Activated CD4-positive, alpha-beta memory T cell treated with anti-CD3 and anti-CD28 coated beads for 36 hours (primary cell): ENCODE data around the gene BCAP31. TPM values are rescaled to one million over a fixed set of nuclear protein-coding genes. Genes with fewer than 3 reads are reported as not detected.
"Not testable (repeated sequence)": the region's sequence is repeated elsewhere in the genome, so short reads cannot be mapped to it uniquely, and the experiment has no call there.

Source experiments
- CTCF ChIA-PET: fragments of 350-600 bp; sonication (Branson Sonifier 250); formaldehyde crosslinking; loops from one replicate; lab custom pipeline; 2021; ENCODE audit warnings: antibody characterized with exemption, inconsistent platforms; lab: Charles Lee
- POLR2A ChIA-PET: fragments of 350-600 bp; sonication (Branson Sonifier 250); formaldehyde crosslinking; loops from one replicate; lab custom pipeline; 2021; ENCODE audit warnings: antibody characterized with exemption; lab: Charles Lee
- DNase-seq: peaks from one replicate; pipeline ENCODE4 v3.0.0-alpha.2; 2020
- H3K27ac Mint-ChIP-seq: one replicate; pipeline ENCODE4 v1.8.0; 2021; ENCODE audit warnings: mixed read lengths
- H3K27me3 Mint-ChIP-seq: one replicate; pipeline ENCODE4 v1.8.0; 2021; ENCODE audit warnings: mixed read lengths
- H3K36me3 Mint-ChIP-seq: one replicate; pipeline ENCODE4 v1.8.0; 2021; ENCODE audit warnings: mixed read lengths
- H3K4me1 Mint-ChIP-seq: one replicate; pipeline ENCODE4 v1.8.0; 2021; ENCODE audit warnings: low read depth, mixed read lengths
- H3K4me3 Mint-ChIP-seq: one replicate; pipeline ENCODE4 v1.8.0; 2021; ENCODE audit warnings: mild to moderate bottlenecking, mixed read lengths
- H3K9me3 Mint-ChIP-seq: one replicate; pipeline ENCODE4 v1.8.0; 2021; ENCODE audit warnings: mixed read lengths
- intact Hi-C: fragments of 100-400 bp; cut with micrococcal nuclease; formaldehyde crosslinking; loops from one replicate; pipeline ENCODE4 v1.15.1; 2023
- total RNA-seq, 2 experiments: library from RNA; stranded (reverse); gene quantifications; one replicate each; pipeline ENCODE4 v1.2.3, GENCODE V29; 2021

BCAP31 gene
- total RNA-seq, 2 experiments from 2014 or later, result 119 to 121 TPM

DNA sequence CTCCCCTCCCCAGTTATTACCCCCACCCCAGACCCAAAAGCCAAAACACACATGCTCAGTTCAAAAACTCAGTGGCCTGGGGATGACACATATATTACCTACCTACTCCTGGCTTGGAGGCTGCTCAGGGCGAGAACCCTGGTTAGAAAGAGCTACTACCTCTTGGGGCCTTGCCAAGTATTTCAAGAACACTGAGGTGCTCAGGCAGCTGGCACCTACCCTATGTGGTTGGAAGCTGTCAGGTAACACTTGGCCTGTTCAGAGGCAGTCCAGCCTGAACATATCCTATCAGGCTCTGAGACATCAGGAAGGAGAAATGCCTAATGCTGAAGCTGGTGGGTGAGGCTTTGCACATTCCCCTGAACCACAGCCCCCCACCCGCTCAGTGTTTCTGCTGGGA lies 4.9 kb downstream of the BCAP31 start:
- intact Hi-C loops, result no loop called here
- Mint-ChIP-seq H3K27me3 (no peaks in the 10 kb centered on the region), H3K4me3 (no peak overlapping the region), H3K36me3 (peaks cover 33% of the 10 kb centered on the region), H3K9me3 (no peaks in the 10 kb centered on the region), H3K27ac (no peak overlapping the region), H3K4me1 (peaks cover 16% of the 10 kb centered on the region)
- DNase-seq, result no peak
- ChIA-PET POLR2A (no interaction called here), CTCF (no interaction called here)

DNA sequence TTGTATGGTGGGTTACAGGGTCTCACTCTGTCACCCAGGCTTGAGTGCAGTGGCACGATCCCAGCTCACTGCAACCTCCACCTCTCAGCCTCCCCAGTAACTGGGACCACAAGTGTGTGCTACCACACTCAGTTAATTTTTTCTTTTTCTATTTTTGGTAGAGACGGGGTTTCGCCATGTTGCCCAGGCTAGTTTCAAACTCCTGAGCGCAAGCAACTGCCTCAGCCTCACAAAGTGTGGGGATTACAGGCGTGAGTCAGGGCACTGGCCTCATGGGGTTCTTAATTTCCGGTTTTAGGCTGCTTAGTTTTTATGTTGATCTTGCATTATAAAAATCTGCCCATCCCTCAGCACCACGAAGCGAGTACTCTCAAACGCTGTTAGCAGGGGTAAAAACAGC lies 6.7 kb downstream of the BCAP31 start:
- intact Hi-C loops, result no loop called here
- DNase-seq, result no peak
- ChIA-PET POLR2A (no interaction called here), CTCF (no interaction called here)
- peaks cover 34% of the 10 kb centered on the region for H3K36me3 Mint-ChIP-seq
- H3K4me1 Mint-ChIP-seq, result peaks cover 14% of the 10 kb centered on the region
- no peak overlapping the region for H3K4me3 Mint-ChIP-seq
- no peaks in the 10 kb centered on the region for H3K27me3 Mint-ChIP-seq
- no peak overlapping the region for H3K27ac Mint-ChIP-seq
- H3K9me3 Mint-ChIP-seq, result no peaks in the 10 kb centered on the region

- H3K36me3 Mint-ChIP-seq, result peaks cover 24% of the 10 kb centered on the region
- peaks cover 2% of the 10 kb centered on the region for H3K4me1 Mint-ChIP-seq
Measured at GRCh38 chrX:153714256-153714655, 9.9 kb downstream of the BCAP31 start.

GRCh38 chrX:153709726-153710674 lies 14.2 kb downstream of the BCAP31 start:
- no peak for DNase-seq
- intact Hi-C loops, result no loop called here
- ChIA-PET POLR2A (no interaction called here), CTCF (interaction anchor here (2.4 kb wide), 1 partner anchor 42 kb away, joined by 10 read pairs; no protein-coding TSS in a partner anchor)
- Mint-ChIP-seq H3K36me3 (peaks cover 12% of the 10 kb centered on the region), H3K4me3 (no peak overlapping the region), H3K27ac (no peak overlapping the region), H3K9me3 (no peaks in the 10 kb centered on the region), H3K27me3 (no peaks in the 10 kb centered on the region), H3K4me1 (peaks cover 7% of the 10 kb centered on the region)

More at GRCh38 chrX:153714256-153714655, 9.9 kb downstream of the BCAP31 start:
- Mint-ChIP-seq H3K4me3 (no peak overlapping the region), H3K9me3 (no peaks in the 10 kb centered on the region), H3K27ac (no peak overlapping the region), H3K27me3 (no peaks in the 10 kb centered on the region)
- CTCF ChIA-PET, result no interaction called here
- POLR2A ChIA-PET, result no interaction called here
- intact Hi-C loops, result no loop called here
- DNase-seq, result no peak

GRCh38 chrX:153708415-153708814 lies 15.8 kb downstream of the BCAP31 start:
- ChIA-PET CTCF (interaction anchor here (0.6 to 2.4 kb wide), 5 partner anchors 16 to 154 kb away, joined by 3 to 10 read pairs (median 3); partner anchors contain the start of genes BCAP31, IDH3G, SLC6A8 and SSR4), POLR2A (no interaction called here)
- Mint-ChIP-seq H3K36me3 (peaks cover 3% of the 10 kb centered on the region), H3K4me1 (peaks cover 7% of the 10 kb centered on the region), H3K27me3 (no peaks in the 10 kb centered on the region), H3K27ac (peak overlapping the region; percentile 23), H3K9me3 (no peaks in the 10 kb centered on the region), H3K4me3 (no peak overlapping the region)
- DNase-seq, result peak; percentile 65
- intact Hi-C loops, result no loop called here

DNA sequence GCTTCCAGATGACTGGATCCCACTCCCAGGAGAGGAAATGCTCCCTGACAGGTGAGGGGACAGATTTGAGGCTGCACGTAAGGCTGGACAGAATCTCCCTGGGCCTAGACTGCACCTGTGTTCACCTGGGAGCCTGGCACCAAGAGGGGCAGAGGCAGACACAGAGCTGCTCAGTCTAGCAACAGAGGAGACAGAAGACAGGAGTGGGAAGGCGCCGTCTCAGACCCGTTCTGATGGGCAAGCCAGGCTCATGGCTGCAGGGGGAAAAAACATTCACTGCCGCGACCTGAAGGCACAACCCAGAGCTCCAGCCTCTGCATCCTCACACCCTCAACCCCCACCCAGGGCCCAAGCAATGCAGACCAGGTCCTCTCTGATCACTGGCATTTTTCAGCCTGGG lies 16.8 kb downstream of the BCAP31 start:
- Mint-ChIP-seq H3K27me3 (no peaks in the 10 kb centered on the region), H3K9me3 (no peaks in the 10 kb centered on the region), H3K4me1 (peaks cover 7% of the 10 kb centered on the region), H3K36me3 (no peaks in the 10 kb centered on the region), H3K27ac (no peak overlapping the region), H3K4me3 (no peak overlapping the region)
- POLR2A ChIA-PET, result no interaction called here
- intact Hi-C loops, result no loop called here
- CTCF ChIA-PET, result interaction anchor here (2.4 kb wide), 1 partner anchor 39 kb away, joined by 10 read pairs; no protein-coding TSS in a partner anchor
- no peak for DNase-seq

GRCh38 chrX:153706799-153707198 lies 17.4 kb downstream of the BCAP31 start:
- DNase-seq, result no peak
- Mint-ChIP-seq H3K36me3 (no peaks in the 10 kb centered on the region), H3K4me3 (no peak overlapping the region), H3K27me3 (no peaks in the 10 kb centered on the region), H3K4me1 (peaks cover 7% of the 10 kb centered on the region), H3K9me3 (no peaks in the 10 kb centered on the region), H3K27ac (no peak overlapping the region)
- CTCF ChIA-PET, result no interaction called here
- intact Hi-C loops, result no loop called here
- POLR2A ChIA-PET, result no interaction called here

DNA sequence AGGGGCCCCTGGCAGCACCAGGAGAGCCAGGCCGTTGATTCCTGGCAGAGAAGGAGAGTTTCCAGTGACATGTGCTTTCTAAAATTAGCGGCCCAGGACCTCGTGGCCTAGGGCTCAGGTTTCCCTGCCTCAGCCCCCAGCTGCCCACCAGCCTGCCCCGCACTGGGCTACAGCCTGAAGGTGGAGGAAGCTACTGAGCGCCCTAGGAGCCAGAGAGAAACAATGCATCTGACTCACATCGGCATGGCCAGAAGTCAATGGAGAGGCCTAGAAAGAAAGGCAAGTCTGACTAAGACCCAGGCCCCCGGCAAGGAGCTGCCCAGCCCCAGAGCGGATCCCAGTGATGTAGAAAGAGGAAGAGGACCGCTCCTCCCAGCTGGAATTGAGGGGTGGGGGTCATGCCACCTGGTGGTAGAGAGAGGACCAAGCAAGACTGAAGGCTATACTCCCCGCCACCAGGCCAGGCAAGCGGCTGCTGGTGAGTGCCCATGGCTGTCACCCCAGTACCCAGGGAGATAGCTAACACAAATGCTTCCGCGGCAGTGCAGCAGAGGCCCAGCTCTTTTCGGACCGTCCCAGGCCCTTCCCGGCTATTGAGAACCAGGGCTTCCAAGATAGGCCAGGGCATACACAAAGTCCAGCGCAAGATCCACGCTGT lies 18.7 kb downstream of the BCAP31 start:
- H3K36me3 Mint-ChIP-seq, POLR2A ChIA-PET, H3K27me3 Mint-ChIP-seq, H3K9me3 Mint-ChIP-seq, H3K4me3 Mint-ChIP-seq, DNase-seq, intact Hi-C loops, H3K4me1 Mint-ChIP-seq, H3K27ac Mint-ChIP-seq: not testable (repeated sequence)
- CTCF ChIA-PET, result interaction anchor here (1.3 kb wide), 1 partner anchor 20 kb away, joined by 4 read pairs; no protein-coding TSS in a partner anchor

- CTCF ChIA-PET, result interaction anchor here (1.3 kb wide), 1 partner anchor 20 kb away, joined by 4 read pairs; no protein-coding TSS in a partner anchor
- intact Hi-C loops, DNase-seq, H3K36me3 Mint-ChIP-seq, H3K4me3 Mint-ChIP-seq, POLR2A ChIA-PET, H3K4me1 Mint-ChIP-seq, H3K9me3 Mint-ChIP-seq, H3K27ac Mint-ChIP-seq, H3K27me3 Mint-ChIP-seq: not testable (repeated sequence)
Measured at GRCh38 chrX:153704631-153705402, 19.4 kb downstream of the BCAP31 start.

DNA sequence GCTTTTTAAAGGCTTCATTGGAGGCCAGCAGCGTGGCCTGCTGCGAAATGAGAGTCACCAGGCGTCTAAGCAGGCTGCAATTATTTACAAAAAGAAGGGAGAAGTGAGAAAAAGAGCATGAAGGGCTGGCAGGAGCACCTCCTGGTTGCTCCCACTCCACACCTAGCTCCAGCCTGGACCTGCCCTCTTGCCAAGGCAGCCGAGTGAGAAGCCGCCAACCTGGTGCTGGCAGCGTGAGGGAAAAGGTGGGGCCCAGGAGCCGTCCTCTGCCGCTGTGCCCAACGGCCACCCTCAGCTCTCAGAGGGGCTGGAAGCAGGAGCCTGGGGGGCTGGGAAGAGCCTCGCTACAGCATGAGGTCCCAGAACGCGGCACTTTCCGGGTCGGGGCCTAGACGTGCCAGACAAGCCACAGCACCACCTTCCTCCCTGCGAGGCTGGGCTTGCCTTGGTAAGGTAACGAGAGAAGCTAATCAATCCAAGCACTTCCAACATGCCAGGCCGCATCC lies 20.1 kb downstream of the BCAP31 start:
- no peak overlapping the region for H3K27ac Mint-ChIP-seq
- CTCF ChIA-PET, result no interaction called here
- H3K36me3 Mint-ChIP-seq, result no peaks in the 10 kb centered on the region
- H3K4me3 Mint-ChIP-seq, result no peak overlapping the region
- intact Hi-C loops, result no loop called here
- H3K9me3 Mint-ChIP-seq, result no peaks in the 10 kb centered on the region
- POLR2A ChIA-PET, result no interaction called here
- H3K27me3 Mint-ChIP-seq, result no peaks in the 10 kb centered on the region
- peaks cover 6% of the 10 kb centered on the region for H3K4me1 Mint-ChIP-seq
- DNase-seq, result no peak

GRCh38 chrX:153703036-153703370 lies 21.2 kb downstream of the BCAP31 start:
- no peaks in the 10 kb centered on the region for H3K4me1 Mint-ChIP-seq
- ChIA-PET CTCF (no interaction called here), POLR2A (no interaction called here)
- DNase-seq, result no peak
- intact Hi-C loops, result no loop called here
- H3K27ac Mint-ChIP-seq, result no peak overlapping the region
- peaks cover 4% of the 10 kb centered on the region for H3K36me3 Mint-ChIP-seq
- no peak overlapping the region for H3K4me3 Mint-ChIP-seq
- no peaks in the 10 kb centered on the region for H3K9me3 Mint-ChIP-seq
- H3K27me3 Mint-ChIP-seq, result no peaks in the 10 kb centered on the region
